Amniotic epithelial cell (primary cell): ENCODE results near the gene TBC1D10A.
A peak's percentile ranks its signal among the peaks of the same experiment; 100 is the strongest.

Source experiments
- DNase-seq: peaks from one replicate; pipeline ENCODE4 v3.0.0-alpha.2; 2010; ENCODE audit warnings: low read depth

The TBC1D10A gene

GRCh38 chr22:30265823-30266444 lies 60.8 kb downstream of the TBC1D10A start:
- DNase-seq, result no peak

- no peak for DNase-seq
Observed at GRCh38 chr22:30265131-30265720, 61.5 kb downstream of the TBC1D10A start.

- no peak for DNase-seq
Observed at GRCh38 chr22:30263883-30264282, 62.9 kb downstream of the TBC1D10A start.

- no peak for DNase-seq
Observed at GRCh38 chr22:30262917-30263741, 63.6 kb downstream of the TBC1D10A start.

GRCh38 chr22:30262112-30262511 lies 64.6 kb downstream of the TBC1D10A start:
- no peak for DNase-seq

- peak; percentile 84 for DNase-seq
Observed at GRCh38 chr22:30261134-30261533, 65.6 kb downstream of the TBC1D10A start.

GRCh38 chr22:30260682-30261081 lies 66.1 kb downstream of the TBC1D10A start:
- no peak for DNase-seq

- DNase-seq, result no peak
Observed at GRCh38 chr22:30260276-30260675, 66.5 kb downstream of the TBC1D10A start.

GRCh38 chr22:30254314-30254713 lies 72.4 kb downstream of the TBC1D10A start:
- no peak for DNase-seq

- DNase-seq, result no peak
Observed at GRCh38 chr22:30253205-30253852, 73.4 kb downstream of the TBC1D10A start.

GRCh38 chr22:30252411-30253204 lies 74.1 kb downstream of the TBC1D10A start:
- no peak for DNase-seq

GRCh38 chr22:30251711-30252110 lies 75.0 kb downstream of the TBC1D10A start:
- no peak for DNase-seq

GRCh38 chr22:30250661-30251267 lies 76.0 kb downstream of the TBC1D10A start:
- DNase-seq, result peak; percentile 75

GRCh38 chr22:30250039-30250565 lies 76.6 kb downstream of the TBC1D10A start:
- no peak for DNase-seq

GRCh38 chr22:30249049-30250038 lies 77.4 kb downstream of the TBC1D10A start:
- no peak for DNase-seq

- no peak for DNase-seq
Observed at GRCh38 chr22:30248484-30248883, 78.3 kb downstream of the TBC1D10A start.

- DNase-seq, result no peak
Observed at GRCh38 chr22:30247974-30248373, 78.8 kb downstream of the TBC1D10A start.

GRCh38 chr22:30247561-30247960 lies 79.2 kb downstream of the TBC1D10A start:
- DNase-seq, result no peak

GRCh38 chr22:30246814-30247376 lies 79.8 kb downstream of the TBC1D10A start:
- DNase-seq, result no peak
